ENCODE data around the gene LPCAT2. TPM values are rescaled to one million over a fixed set of nuclear protein-coding genes. Genes with fewer than 3 reads are reported as not detected.

The LPCAT2 gene
- total RNA-seq, 1 experiment from 2014 or later, result not detected

DNA sequence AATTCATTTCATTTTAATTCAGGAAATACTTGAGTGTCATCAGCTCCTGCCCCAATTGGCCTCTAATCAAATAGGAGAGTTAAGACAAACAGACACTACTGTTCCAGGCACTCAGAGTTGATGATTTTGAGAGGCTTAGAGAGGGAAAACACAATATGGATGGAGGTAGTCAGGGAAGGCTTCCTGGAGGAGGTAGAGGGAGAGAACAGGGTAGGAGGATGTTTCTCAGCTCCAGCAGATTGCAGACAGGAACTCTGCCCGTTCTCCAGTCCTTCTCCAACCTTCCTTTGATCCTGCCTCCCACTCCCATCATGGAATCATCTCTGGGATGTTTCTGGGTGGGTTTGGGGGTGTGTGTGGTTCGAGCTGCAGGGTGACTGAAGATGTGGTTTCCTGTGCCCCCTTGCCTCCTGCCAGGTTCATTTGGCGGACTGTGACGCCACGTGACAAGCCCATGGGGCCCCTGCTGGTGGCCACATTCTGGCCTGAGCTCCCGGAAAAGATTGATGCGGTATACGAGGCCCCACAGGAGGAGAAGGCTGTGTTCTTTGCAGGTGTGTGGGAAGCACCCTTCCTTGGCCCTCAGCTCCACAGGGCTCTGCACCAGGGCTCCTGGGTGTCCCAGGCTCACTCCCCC, 12.2 kb upstream of the LPCAT2 start:
- H3K36me3 ChIP-seq, result peaks cover 51% of the 10 kb centered on the region
- no peaks in the 10 kb centered on the region; the same call in 1 of the 2 replicates for H3K9me3 ChIP-seq
- no peak overlapping the region for H3K4me3 ChIP-seq
- no peak for DNase-seq
- H3K27me3 ChIP-seq, result no peaks in the 10 kb centered on the region

DNA sequence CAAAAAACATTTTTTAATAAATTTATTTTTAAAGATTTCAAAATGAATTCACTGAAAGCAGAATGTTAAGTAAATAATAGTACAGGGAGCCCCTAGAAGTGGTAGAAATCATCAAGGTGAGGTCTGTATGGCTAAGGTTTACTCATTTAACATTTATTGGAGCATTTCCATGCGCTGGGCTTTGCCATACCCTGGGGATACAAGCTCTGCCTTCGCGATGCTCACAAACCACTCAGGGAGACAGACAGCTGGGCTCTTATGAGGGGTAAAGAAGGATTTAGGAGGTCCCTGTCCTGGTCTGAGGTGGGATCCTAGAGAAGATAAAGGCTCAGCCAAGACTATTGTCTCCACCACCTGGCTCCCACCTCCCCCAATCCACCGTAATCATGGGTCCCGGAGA, 11.3 kb upstream of the LPCAT2 start:
- Histone ChIP-seq H3K36me3 (peaks cover 55% of the 10 kb centered on the region), H3K9me3 (no peaks in the 10 kb centered on the region; the same call in 1 of the 2 replicates), H3K27me3 (no peaks in the 10 kb centered on the region), H3K4me3 (no peak overlapping the region)
- no peak for DNase-seq

DNA sequence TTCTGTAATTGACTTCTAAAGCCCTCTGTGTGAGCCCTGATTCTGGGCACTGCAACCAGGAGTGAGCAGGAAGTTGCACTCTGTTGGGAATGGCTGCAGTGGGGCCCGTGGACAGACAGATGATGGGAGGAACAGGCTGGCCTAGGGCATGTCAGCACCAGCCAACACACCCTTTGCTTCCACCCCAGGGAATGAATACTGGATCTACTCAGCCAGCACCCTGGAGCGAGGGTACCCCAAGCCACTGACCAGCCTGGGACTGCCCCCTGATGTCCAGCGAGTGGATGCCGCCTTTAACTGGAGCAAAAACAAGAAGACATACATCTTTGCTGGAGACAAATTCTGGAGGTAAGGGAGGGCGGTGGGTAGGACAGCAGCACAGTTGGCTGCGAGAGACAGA, 10.8 kb upstream of the LPCAT2 start:
- Histone ChIP-seq H3K9me3 (no peaks in the 10 kb centered on the region; the same call in 1 of the 2 replicates), H3K4me3 (no peak overlapping the region), H3K36me3 (peaks cover 53% of the 10 kb centered on the region), H3K27me3 (no peaks in the 10 kb centered on the region)
- no peak for DNase-seq

DNA sequence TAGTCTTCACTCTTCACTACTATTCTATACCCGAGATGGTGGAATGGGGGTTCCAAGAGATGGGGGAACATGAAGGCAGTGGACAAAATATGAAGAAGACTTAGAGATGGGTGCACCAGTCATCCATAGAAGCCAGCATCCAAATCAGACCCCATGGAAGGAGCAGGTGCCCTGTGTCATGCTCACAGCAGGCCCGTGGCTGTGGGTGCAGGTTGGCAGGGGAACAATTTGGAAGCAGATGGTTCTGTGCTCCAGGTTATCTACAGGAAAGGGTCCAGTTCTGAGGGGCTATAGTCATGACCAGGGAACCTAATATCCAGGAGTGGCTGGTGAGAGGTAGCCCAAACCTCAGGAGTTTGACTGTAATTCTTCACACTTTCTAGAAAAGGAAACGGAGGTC, 9.6 kb upstream of the LPCAT2 start:
- Histone ChIP-seq H3K27me3 (no peaks in the 10 kb centered on the region), H3K9me3 (no peaks in the 10 kb centered on the region; the same call in 1 of the 2 replicates), H3K4me3 (no peak overlapping the region), H3K36me3 (peaks cover 50% of the 10 kb centered on the region)
- no peak for DNase-seq

DNA sequence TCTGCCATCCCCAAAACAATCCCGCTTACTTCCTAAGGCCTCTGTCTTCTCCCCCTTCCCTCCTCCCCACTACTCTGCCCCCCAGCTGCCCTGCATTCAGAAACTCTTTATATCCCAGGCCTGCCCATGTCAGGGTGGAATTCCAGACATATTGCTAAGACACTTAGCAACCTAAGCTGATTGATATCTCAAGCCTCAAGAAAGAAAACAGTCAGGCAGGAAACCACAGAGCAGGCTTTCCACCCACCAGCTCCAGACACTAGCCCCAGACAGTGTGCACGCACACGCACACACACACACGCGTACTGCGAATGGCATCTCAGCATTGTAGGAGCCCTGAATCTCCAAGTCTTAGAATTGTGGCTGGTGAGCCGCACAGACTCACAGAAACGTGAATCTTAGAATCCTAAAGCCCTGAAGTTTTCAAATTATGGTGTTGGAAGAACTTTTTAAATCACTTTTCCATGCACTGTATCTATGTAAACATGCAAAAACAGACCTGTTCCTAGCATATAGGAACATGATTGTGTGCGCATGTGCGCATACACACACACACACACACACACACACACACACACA, 8.8 kb upstream of the LPCAT2 start:
- Histone ChIP-seq H3K36me3 (peaks cover 49% of the 10 kb centered on the region), H3K4me3 (no peak overlapping the region), H3K27me3 (no peaks in the 10 kb centered on the region), H3K9me3 (no peaks in the 10 kb centered on the region; the same call in 1 of the 2 replicates)
- peak; percentile 89 for DNase-seq

DNA sequence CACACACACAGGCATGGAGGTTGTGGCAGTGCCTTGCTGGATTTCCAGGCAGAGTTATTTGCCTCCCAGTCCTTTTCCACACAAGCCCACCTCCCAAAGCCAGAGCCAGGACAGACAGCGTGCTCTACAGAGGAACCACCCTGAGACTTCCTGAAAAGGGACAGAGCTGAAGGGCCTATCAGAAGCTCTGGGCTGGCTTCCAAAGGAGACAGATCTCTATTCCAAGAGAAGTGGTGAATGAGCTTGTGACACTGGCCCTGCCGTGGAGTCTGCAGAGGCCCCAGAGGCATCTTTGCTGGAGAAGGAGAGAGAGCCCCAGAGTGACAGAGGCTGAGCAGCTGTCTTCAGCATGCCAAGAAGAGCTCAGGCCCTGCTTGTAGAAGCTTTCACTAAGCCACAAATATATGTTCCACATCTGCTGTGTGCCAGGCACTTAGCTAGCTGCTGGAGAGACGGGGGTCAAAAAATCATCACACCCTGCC, 8.3 kb upstream of the LPCAT2 start:
- DNase-seq, result peak; percentile 24

DNA sequence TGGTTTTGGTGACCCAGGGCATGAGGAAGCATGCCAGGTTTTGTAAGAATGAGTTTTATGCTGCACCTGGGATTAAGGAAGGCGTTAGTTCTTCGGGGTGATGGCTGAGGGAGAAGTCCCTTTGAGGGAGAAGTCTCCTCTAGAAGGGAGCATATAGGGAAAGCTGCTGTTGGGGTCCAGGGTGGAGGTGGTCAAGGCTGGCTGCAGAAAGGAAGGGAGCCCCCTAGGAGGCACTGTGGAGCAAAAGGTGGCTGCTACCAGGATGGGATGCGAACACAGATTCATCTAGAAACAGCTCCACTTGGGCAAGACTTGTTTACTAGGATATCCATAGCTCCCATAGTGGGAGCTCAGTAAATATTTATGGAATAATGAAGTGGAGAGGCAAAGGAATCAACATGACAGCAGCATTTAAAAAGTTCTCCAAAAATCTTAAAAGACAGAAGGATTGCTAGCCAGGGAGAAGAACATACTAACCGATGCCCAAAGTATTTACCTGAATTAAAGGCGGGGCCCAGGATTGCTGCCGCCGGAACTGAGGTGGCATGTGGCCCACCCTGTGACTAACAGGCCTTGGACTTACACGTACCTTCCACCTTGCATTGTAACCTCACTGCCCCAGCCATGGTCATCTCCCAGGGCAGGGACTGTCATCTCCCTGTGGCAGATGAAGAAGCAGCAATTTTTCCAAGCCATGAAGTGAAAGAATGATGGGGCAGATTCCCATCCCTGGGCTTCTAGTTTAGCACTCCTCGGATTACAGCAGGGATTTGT, 7.1 kb upstream of the LPCAT2 start:
- H3K4me3 ChIP-seq, result no peak overlapping the region
- DNase-seq, result no peak

More for the DNA sequence above, 8.3 kb upstream of the LPCAT2 start:
- no peak overlapping the region for H3K4me3 ChIP-seq
- no peaks in the 10 kb centered on the region; the same call in 1 of the 2 replicates for H3K9me3 ChIP-seq
- no peaks in the 10 kb centered on the region for H3K27me3 ChIP-seq
- H3K36me3 ChIP-seq, result peaks cover 47% of the 10 kb centered on the region

DNA sequence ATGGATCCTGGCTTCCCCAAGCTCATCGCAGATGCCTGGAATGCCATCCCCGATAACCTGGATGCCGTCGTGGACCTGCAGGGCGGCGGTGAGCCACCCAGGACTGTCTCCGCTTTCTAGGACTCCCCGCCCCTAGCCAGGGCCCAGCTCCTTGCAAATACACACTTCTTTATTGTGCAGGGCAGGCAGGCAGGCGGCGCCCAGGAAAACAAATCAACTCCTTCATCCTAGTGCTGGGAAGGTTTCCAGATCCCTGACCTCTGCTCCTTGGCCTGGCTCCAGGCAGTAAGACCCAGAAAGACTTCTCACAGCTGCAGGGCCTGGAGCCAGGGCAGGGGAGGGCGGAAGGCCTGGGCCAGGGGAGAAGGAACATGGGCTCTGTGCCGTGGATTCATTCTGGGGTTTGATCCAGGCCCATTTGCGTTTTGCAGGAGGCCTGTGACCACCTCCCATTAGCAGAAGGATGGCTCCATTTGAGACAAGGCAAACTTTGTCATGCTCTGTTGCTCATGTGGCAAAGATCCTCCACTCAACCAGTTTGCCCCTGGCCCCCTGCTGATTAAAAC, 6.0 kb upstream of the LPCAT2 start:
- peak; percentile 97 for DNase-seq
- H3K36me3 ChIP-seq, result peaks cover 41% of the 10 kb centered on the region

More for the DNA sequence above, 7.1 kb upstream of the LPCAT2 start:
- H3K9me3 ChIP-seq, result no peaks in the 10 kb centered on the region
- peaks cover 45% of the 10 kb centered on the region for H3K36me3 ChIP-seq
- no peaks in the 10 kb centered on the region for H3K27me3 ChIP-seq

DNA sequence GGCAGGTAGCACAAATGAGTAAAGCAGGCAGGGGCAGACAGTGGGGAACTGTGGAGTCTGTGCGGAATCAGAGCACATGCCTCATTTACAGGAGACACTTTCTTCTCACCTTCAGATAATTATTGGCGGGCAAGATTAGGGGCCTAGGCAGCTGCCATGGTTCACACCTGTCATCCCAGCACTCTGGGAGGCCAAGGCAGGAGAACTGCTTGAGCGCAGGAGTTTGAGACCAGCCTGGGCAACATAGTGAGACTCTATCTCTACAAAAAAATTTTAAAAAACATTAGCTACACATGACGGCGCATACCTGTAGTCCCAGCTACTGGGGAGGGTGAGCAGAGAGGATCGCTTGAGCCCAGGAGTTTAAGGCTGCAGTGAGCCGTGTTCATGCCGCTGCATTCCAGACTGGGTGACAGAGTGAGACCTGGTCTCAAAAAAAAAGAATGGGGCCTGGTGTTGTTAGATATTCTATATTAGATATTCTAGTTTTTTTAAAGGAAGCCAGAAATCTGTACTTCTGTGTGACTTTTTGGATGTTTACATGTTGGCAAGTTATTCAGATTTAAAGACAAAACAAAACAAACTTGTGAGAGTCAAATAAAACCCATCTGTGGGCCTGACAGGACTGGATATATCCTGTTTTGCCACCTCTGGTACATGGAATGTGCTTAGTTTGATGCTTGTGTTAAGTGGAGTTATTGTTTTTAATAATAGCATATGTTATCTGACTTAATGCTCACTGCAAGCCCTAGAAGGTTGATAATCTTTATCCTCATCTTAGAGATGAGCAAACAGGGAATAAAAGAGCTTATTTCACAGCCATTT, 4.9 kb upstream of the LPCAT2 start:
- no peak for DNase-seq
- Histone ChIP-seq H3K9me3 (no peaks in the 10 kb centered on the region), H3K36me3 (peaks cover 31% of the 10 kb centered on the region), H3K4me3 (no peak overlapping the region), H3K27me3 (no peaks in the 10 kb centered on the region)

More for the DNA sequence above, 6.0 kb upstream of the LPCAT2 start:
- H3K9me3 ChIP-seq, result no peaks in the 10 kb centered on the region
- no peaks in the 10 kb centered on the region for H3K27me3 ChIP-seq
- H3K4me3 ChIP-seq, result no peak overlapping the region

DNA sequence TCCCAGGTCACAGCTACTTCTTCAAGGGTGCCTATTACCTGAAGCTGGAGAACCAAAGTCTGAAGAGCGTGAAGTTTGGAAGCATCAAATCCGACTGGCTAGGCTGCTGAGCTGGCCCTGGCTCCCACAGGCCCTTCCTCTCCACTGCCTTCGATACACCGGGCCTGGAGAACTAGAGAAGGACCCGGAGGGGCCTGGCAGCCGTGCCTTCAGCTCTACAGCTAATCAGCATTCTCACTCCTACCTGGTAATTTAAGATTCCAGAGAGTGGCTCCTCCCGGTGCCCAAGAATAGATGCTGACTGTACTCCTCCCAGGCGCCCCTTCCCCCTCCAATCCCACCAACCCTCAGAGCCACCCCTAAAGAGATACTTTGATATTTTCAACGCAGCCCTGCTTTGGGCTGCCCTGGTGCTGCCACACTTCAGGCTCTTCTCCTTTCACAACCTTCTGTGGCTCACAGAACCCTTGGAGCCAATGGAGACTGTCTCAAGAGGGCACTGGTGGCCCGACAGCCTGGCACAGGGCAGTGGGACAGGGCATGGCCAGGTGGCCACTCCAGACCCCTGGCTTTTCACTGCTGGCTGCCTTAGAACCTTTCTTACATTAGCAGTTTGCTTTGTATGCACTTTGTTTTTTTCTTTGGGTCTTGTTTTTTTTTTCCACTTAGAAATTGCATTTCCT, 3.4 kb upstream of the LPCAT2 start:
- H3K36me3 ChIP-seq, result peaks cover 28% of the 10 kb centered on the region

DNA sequence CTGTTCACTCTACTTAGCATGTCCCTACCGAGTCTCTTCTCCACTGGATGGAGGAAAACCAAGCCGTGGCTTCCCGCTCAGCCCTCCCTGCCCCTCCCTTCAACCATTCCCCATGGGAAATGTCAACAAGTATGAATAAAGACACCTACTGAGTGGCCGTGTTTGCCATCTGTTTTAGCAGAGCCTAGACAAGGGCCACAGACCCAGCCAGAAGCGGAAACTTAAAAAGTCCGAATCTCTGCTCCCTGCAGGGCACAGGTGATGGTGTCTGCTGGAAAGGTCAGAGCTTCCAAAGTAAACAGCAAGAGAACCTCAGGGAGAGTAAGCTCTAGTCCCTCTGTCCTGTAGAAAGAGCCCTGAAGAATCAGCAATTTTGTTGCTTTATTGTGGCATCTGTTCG, 2.8 kb upstream of the LPCAT2 start:
- Histone ChIP-seq H3K4me3 (no peak overlapping the region), H3K9me3 (no peaks in the 10 kb centered on the region), H3K36me3 (peaks cover 26% of the 10 kb centered on the region), H3K27me3 (no peaks in the 10 kb centered on the region)
- DNase-seq, result no peak

More for the DNA sequence above, 3.4 kb upstream of the LPCAT2 start:
- no peaks in the 10 kb centered on the region for H3K9me3 ChIP-seq
- no peak overlapping the region for H3K4me3 ChIP-seq
- no peaks in the 10 kb centered on the region for H3K27me3 ChIP-seq
- DNase-seq, result no peak

DNA sequence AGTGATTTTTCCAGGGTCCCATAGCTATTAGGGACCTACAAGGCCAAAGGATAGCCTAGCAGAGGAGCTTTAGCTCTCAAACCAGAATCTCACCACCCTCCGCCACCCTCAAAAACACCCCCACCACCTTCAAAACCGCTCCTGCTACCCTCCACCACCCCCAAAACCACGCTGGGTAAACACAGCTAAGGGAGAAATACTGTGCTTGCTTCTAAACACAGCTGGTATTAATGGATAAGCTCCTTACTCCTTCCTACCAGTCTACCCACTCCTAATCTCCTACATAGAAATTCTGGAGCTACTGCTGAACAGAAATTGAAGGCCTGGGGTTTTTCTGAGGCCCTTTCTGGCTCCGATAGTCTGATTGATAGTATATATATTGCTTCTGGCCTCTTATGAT, 2.2 kb upstream of the LPCAT2 start:
- Histone ChIP-seq H3K9me3 (no peaks in the 10 kb centered on the region), H3K27me3 (no peaks in the 10 kb centered on the region), H3K36me3 (peaks cover 21% of the 10 kb centered on the region), H3K4me3 (no peak overlapping the region)
- DNase-seq, result no peak

DNA sequence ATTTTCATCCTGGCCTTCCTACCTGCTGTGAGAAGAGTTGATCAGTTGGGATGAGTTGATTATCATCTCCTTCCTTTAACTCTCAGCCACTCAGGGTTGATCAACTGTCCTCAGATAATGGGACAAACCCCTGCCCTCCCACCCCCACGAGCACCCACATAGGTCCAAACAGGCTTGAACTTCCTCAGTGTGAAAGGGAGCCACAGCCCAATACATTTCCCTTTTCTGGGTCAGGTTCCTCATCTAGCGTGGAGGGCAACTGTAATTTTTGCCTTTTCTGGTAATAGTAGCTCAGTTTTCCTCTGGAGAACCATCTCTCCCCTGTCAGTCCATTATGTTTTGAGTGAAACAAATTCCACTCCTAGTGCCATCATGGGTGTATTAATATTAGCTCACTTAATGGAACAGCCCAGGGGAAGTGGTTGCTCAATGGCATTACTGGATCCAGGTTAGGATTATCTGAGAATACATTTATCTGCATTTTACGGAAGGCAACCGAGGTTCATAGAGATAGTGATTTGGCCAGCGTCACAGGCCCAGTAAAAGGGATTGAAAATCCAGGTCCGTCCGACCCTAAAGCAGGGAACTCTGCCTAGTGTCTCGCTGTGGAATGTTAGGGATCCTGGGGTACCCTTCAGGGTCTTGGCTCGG, 476 bp upstream of the LPCAT2 start:
- Histone ChIP-seq H3K9me3 (peaks cover 13% of the 10 kb centered on the region), H3K4me3 (no peak overlapping the region), H3K36me3 (peaks cover 15% of the 10 kb centered on the region), H3K27me3 (no peaks in the 10 kb centered on the region)
- DNase-seq, result no peak

DNA sequence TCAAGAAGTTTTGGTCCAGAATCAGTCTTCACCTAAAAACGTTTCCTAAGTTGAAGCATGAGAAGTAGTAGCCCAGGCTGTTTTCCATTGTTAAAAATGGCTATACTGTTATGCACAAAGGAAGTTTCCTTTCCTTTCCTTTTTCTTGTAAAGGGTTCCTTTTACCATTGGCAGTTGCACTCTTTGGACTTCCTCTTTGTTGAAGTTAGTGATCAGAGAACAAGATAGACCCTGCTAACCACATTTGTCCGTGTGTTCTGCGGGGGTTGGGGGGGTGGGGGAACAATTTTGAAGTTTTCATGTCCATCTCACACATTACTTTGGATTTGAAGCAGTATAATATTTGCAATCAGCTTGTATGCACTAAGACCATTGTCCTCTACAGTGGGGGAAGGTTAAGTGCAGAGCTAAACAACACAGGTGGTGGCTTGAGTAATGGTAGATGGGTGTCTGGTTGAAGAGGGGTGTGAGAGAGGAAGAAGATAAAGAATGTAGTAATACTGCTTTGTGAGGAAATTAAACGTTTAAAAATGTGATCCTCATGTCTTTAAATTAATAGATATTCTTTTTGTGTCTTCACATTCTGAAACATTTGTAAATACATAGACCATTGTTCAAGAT, 1.4 kb downstream of the LPCAT2 start:
- peaks cover 5% of the 10 kb centered on the region for H3K36me3 ChIP-seq
- H3K9me3 ChIP-seq, result peaks cover 15% of the 10 kb centered on the region
- no peaks in the 10 kb centered on the region for H3K27me3 ChIP-seq
- no peak overlapping the region for H3K4me3 ChIP-seq
- no peak for DNase-seq

DNA sequence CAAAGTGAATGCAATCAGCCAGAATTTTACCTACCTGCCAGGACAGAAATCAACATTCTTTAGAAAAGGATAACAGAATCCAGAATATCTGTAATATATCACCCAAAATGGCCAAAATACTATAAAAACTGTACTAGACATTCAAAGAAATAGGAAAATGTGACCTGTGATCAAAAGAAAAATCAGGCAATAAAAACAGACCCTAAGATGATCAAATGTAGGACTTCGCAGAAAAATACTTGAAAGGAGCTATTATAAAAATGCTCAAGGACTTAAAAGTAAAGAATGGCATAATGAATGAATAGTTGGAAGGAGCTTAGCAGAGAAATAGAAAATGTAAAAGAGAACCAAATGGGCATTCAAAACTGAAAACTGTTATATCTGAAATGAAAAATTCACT, 4.1 kb downstream of the LPCAT2 start:
- no peaks in the 10 kb centered on the region for H3K27me3 ChIP-seq
- no peak for DNase-seq
- no peaks in the 10 kb centered on the region for H3K36me3 ChIP-seq
- no peak overlapping the region for H3K4me3 ChIP-seq
- peaks cover 15% of the 10 kb centered on the region for H3K9me3 ChIP-seq

Data from MG63 (cell line).